Measurements from ENCODE around the gene ARNT2. TPM values are rescaled to one million over a fixed set of nuclear protein-coding genes. Genes with fewer than 3 reads are reported as not detected.

The ARNT2 gene
- total RNA-seq, 1 donor from 2014 or later = 72.4 TPM

GRCh38 chr15:80582816-80583423 lies 178.7 kb downstream of the ARNT2 start:
- peaks cover 43% of the 10 kb centered on the region for H3K36me3 Mint-ChIP-seq (ENCODE audit: unreplicated experiment)
- no peak for TF ChIP-seq CTCF (IDR thresholded peaks at IDR 0.05)

GRCh38 chr15:80584561-80584964 lies 180.4 kb downstream of the ARNT2 start:
- no peak overlapping the region for H3K4me3 Mint-ChIP-seq (ENCODE audit: unreplicated experiment)
- no peaks in the 10 kb centered on the region for H3K27me3 Mint-ChIP-seq (ENCODE audit: unreplicated experiment)
- no peak for DNase-seq (ENCODE audit: extremely low spot score, unreplicated experiment)
- no peak for TF ChIP-seq CTCF (IDR thresholded peaks at IDR 0.05)
- H3K9me3 Mint-ChIP-seq (ENCODE audit: unreplicated experiment) = no peaks in the 10 kb centered on the region
- peaks cover 51% of the 10 kb centered on the region for H3K36me3 Mint-ChIP-seq (ENCODE audit: unreplicated experiment)
- peaks cover 16% of the 10 kb centered on the region for H3K4me1 Mint-ChIP-seq (ENCODE audit: unreplicated experiment)
- H3K27ac Mint-ChIP-seq (ENCODE audit: unreplicated experiment) = no peak overlapping the region

More at GRCh38 chr15:80582816-80583423, 178.7 kb downstream of the ARNT2 start:
- Mint-ChIP-seq H3K27ac (ENCODE audit: unreplicated experiment) (no peak overlapping the region), H3K4me1 (ENCODE audit: unreplicated experiment) (peaks cover 24% of the 10 kb centered on the region), H3K4me3 (ENCODE audit: unreplicated experiment) (no peak overlapping the region), H3K27me3 (ENCODE audit: unreplicated experiment) (no peaks in the 10 kb centered on the region), H3K9me3 (ENCODE audit: unreplicated experiment) (no peaks in the 10 kb centered on the region)
- no peak for DNase-seq (ENCODE audit: extremely low spot score, unreplicated experiment)

- Mint-ChIP-seq H3K27ac (ENCODE audit: unreplicated experiment) (no peak overlapping the region), H3K36me3 (ENCODE audit: unreplicated experiment) (peaks cover 51% of the 10 kb centered on the region), H3K9me3 (ENCODE audit: unreplicated experiment) (no peaks in the 10 kb centered on the region), H3K4me3 (ENCODE audit: unreplicated experiment) (no peak overlapping the region), H3K4me1 (ENCODE audit: unreplicated experiment) (peaks cover 12% of the 10 kb centered on the region), H3K27me3 (ENCODE audit: unreplicated experiment) (no peaks in the 10 kb centered on the region)
- DNase-seq (ENCODE audit: extremely low spot score, unreplicated experiment) = no peak
- TF ChIP-seq CTCF (IDR thresholded peaks at IDR 0.05) = no peak
These were observed 180.9 kb downstream of the ARNT2 start for GRCh38 chr15:80584973-80585525.

- H3K4me1 Mint-ChIP-seq (ENCODE audit: unreplicated experiment) = peaks cover 7% of the 10 kb centered on the region
- no peak overlapping the region for H3K4me3 Mint-ChIP-seq (ENCODE audit: unreplicated experiment)
- no peak for TF ChIP-seq CTCF (IDR thresholded peaks at IDR 0.05)
- no peak for DNase-seq (ENCODE audit: extremely low spot score, unreplicated experiment)
- H3K9me3 Mint-ChIP-seq (ENCODE audit: unreplicated experiment) = no peaks in the 10 kb centered on the region
- no peaks in the 10 kb centered on the region for H3K27me3 Mint-ChIP-seq (ENCODE audit: unreplicated experiment)
- no peak overlapping the region for H3K27ac Mint-ChIP-seq (ENCODE audit: unreplicated experiment)
- H3K36me3 Mint-ChIP-seq (ENCODE audit: unreplicated experiment) = peaks cover 48% of the 10 kb centered on the region
These were observed 181.4 kb downstream of the ARNT2 start for GRCh38 chr15:80585544-80586018.

- H3K27me3 Mint-ChIP-seq (ENCODE audit: unreplicated experiment) = no peaks in the 10 kb centered on the region
- TF ChIP-seq CTCF (IDR thresholded peaks at IDR 0.05) = no peak
- peaks cover 7% of the 10 kb centered on the region for H3K4me1 Mint-ChIP-seq (ENCODE audit: unreplicated experiment)
- no peaks in the 10 kb centered on the region for H3K9me3 Mint-ChIP-seq (ENCODE audit: unreplicated experiment)
- DNase-seq (ENCODE audit: extremely low spot score, unreplicated experiment) = no peak
- no peak overlapping the region for H3K4me3 Mint-ChIP-seq (ENCODE audit: unreplicated experiment)
- H3K36me3 Mint-ChIP-seq (ENCODE audit: unreplicated experiment) = peaks cover 54% of the 10 kb centered on the region
- no peak overlapping the region for H3K27ac Mint-ChIP-seq (ENCODE audit: unreplicated experiment)
These were observed 182.0 kb downstream of the ARNT2 start for GRCh38 chr15:80586161-80586560.
